Naive thymus-derived CD8-positive, alpha-beta T cell (primary cell): ENCODE data around the gene POMT1. TPM values are rescaled to one million over a fixed set of nuclear protein-coding genes. Genes with fewer than 3 reads are reported as not detected.
"Not testable (repeated sequence)": the region's sequence is repeated elsewhere in the genome, so short reads cannot be mapped to it uniquely, and the experiment has no call there.

Experiments used
- ATAC-seq, 2 donors: fragments of 150-1000 bp; cut with Tn5 transposase in 1 of 2; sonication (Bioruptor Pico), chemical (Tn5 transposase) in 1 of 2; 1 replicate in 1 of 2; 2 replicates in 1 of 2; pipeline ENCODE4 v1.10.0; 2021; ENCODE audit warnings: mild to moderate bottlenecking in 2 of 2, moderate library complexity in 2 of 2
- POLR2A ChIA-PET: fragments of 350-600 bp; sonication (Branson Sonifier 250); formaldehyde crosslinking; loops from one replicate; lab custom pipeline; 2021; ENCODE audit warnings: antibody characterized with exemption; lab: Charles Lee
- DNase-seq, 10 donors: peaks; one replicate each; pipeline versions ENCODE4 v3.0.0 to v3.0.0-alpha.2; 2020 to 2022
- H3K27ac Mint-ChIP-seq, 10 donors: one replicate each; pipeline ENCODE4 v1.8.0; 2020 to 2022; ENCODE audit warnings: mild to moderate bottlenecking in 10 of 10, mixed read lengths in 10 of 10, moderate library complexity in 4 of 10, inconsistent platforms in 1 of 10
- H3K27me3 Mint-ChIP-seq, 5 donors: one replicate each; pipeline ENCODE4 v1.8.0; 2021 to 2022; ENCODE audit warnings: mixed read lengths in 5 of 5
- H3K36me3 Mint-ChIP-seq, 3 donors: one replicate each; pipeline ENCODE4 v1.8.0; 2020 to 2022; ENCODE audit warnings: mixed read lengths in 3 of 3, mild to moderate bottlenecking in 2 of 3, inconsistent platforms in 1 of 3
- H3K4me1 Mint-ChIP-seq, 4 donors: one replicate each; pipeline ENCODE4 v1.8.0; 2021 to 2022; ENCODE audit warnings: mixed read lengths in 4 of 4
- H3K4me3 Mint-ChIP-seq, 10 donors: one replicate each; pipeline ENCODE4 v1.8.0; 2020 to 2022; ENCODE audit warnings: mild to moderate bottlenecking in 10 of 10, mixed read lengths in 10 of 10, moderate library complexity in 6 of 10, inconsistent platforms in 1 of 10
- H3K9me3 Mint-ChIP-seq, 9 donors: one replicate each; pipeline ENCODE4 v1.8.0; 2020 to 2022; ENCODE audit warnings: mixed read lengths in 9 of 9, mild to moderate bottlenecking in 3 of 9, inconsistent platforms in 1 of 9, moderate library complexity in 1 of 9
- polyA plus RNA-seq, 3 donors: library from polyadenylated mRNA; unstranded; fragments of 300-500 nt; fragmentation: Illumina TruSeq; gene quantifications; one replicate each; pipeline ENCODE4 v1.2.3, GENCODE V29; 2021
- total RNA-seq, 8 experiments: library from RNA in 2 of 8; stranded (reverse) in 2 of 8; gene quantifications; one replicate each; pipeline ENCODE4 v1.2.3 and lab custom pipeline; 2021 to 2026

The POMT1 gene
- total and polyA plus RNA-seq, 5 experiments from 2014 or later = 7.4 to 48.9 (median 11.1) TPM

DNA sequence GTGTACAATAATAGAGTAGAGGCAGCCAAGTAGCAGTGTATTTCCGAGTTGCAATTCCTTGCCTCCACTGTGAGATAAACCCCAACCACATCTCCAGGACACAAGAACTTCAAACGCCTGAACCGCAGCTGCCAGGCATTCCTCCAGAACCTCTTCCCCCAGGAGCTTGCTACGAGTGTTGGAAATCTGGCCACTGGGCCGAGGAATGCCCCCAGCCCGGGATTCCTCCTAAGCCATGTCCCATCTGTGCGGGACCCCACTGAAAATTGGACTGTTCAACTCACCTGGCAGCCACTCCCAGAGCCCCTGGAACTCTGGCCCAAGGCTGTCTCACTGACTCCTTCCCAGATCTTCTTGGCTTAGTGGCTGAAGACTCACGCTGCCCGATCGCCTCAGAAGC lies 46.5 kb downstream of the POMT1 start:
- H3K4me3 Mint-ChIP-seq, DNase-seq, ATAC-seq, POLR2A ChIA-PET, H3K27ac Mint-ChIP-seq: not testable (repeated sequence)
- Mint-ChIP-seq H3K36me3 (peaks cover 9 to 14% (median 12%) of the 10 kb centered on the region in 3 donors), H3K4me1 (peaks cover 16 to 26% (median 18%) of the 10 kb centered on the region in 4 donors), H3K9me3 (peaks cover 0 to 25% (median 4%) of the 10 kb centered on the region in 9 donors), H3K27me3 (peaks cover 36 to 67% (median 58%) of the 10 kb centered on the region in 5 donors)

- Mint-ChIP-seq H3K4me1 (peaks cover 15 to 26% (median 22%) of the 10 kb centered on the region in 4 donors), H3K36me3 (peaks cover 5 to 12% (median 10%) of the 10 kb centered on the region in 3 donors), H3K27me3 (peaks cover 34 to 75% (median 61%) of the 10 kb centered on the region in 5 donors), H3K9me3 (peaks cover 0 to 15% (median 0%) of the 10 kb centered on the region in 9 donors)
- ATAC-seq, H3K27ac Mint-ChIP-seq, POLR2A ChIA-PET, H3K4me3 Mint-ChIP-seq, DNase-seq: not testable (repeated sequence)
Observed at GRCh38 chr9:131550465-131550864, 47.7 kb downstream of the POMT1 start.

GRCh38 chr9:131552030-131552429 lies 49.3 kb downstream of the POMT1 start:
- peaks cover 5 to 12% (median 10%) of the 10 kb centered on the region in 3 donors for H3K36me3 Mint-ChIP-seq
- H3K27ac Mint-ChIP-seq = no peak overlapping the region

DNA sequence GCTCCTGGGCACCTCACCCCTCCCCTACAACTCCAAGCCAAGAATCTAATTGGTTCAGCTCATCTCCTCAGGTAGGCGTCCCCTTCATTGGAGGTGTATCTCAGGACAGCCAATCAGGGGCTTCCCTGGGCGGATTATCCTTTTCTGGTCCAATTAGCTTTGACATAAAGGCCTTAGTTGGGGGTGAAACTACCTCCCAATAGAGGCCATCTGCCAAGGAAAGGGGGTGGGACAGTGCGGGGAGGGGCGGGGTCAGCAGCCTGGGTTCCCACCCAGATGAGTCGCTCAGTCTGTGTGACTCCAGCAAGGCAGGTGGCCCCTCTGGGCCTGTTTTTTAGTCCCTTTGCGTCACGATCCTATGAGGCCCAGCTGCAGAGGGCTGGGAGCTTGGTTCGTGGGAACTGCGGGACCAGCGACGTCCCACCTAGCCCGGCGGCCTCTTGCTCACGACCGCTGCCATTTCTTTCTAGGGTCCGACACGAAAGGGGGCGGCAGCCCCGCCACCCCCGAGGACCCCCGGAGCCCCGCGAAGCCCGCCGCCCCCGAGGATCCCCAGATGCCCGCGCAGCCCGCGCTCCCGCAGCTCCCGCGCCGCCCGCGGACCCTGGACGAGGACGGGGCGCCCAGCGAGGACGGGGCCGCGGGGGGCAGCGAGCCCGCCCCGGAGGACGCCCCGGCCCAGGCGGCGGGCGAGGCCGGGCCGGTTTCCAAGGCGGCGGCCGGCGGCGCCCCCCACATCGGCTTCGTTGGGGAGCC lies 51.5 kb downstream of the POMT1 start:
- no peak for ATAC-seq
- H3K27me3 Mint-ChIP-seq = peaks cover 16 to 67% (median 45%) of the 10 kb centered on the region in 5 donors
- no peak for DNase-seq
- no peaks in the 10 kb centered on the region for H3K36me3 Mint-ChIP-seq
- H3K9me3 Mint-ChIP-seq = peaks cover 0 to 5% (median 0%) of the 10 kb centered on the region in 9 donors
- H3K4me3 Mint-ChIP-seq = peak overlapping the region in 1 of 10 donors; percentile 51
- POLR2A ChIA-PET = interaction anchor here (0.8 to 1.3 kb wide), 2 partner anchors 19 to 25 kb away, joined by 3 to 4 read pairs; no protein-coding TSS in a partner anchor
- peaks cover 0 to 17% (median 4%) of the 10 kb centered on the region in 4 donors for H3K4me1 Mint-ChIP-seq
- H3K27ac Mint-ChIP-seq = no peak overlapping the region

More at GRCh38 chr9:131552030-131552429, 49.3 kb downstream of the POMT1 start:
- ATAC-seq = no peak
- H3K27me3 Mint-ChIP-seq = peaks cover 34 to 86% (median 67%) of the 10 kb centered on the region in 5 donors
- no peak for DNase-seq
- H3K9me3 Mint-ChIP-seq = peaks cover 0 to 14% (median 0%) of the 10 kb centered on the region in 9 donors
- POLR2A ChIA-PET = interaction anchor here (0.7 kb wide), 1 partner anchor 715 kb away, joined by 4 read pairs; no protein-coding TSS in a partner anchor
- no peak overlapping the region for H3K4me3 Mint-ChIP-seq
- H3K4me1 Mint-ChIP-seq = peaks cover 9 to 27% (median 18%) of the 10 kb centered on the region in 4 donors

GRCh38 chr9:131554843-131555351 lies 52.2 kb downstream of the POMT1 start:
- peaks cover 0 to 14% (median 5%) of the 10 kb centered on the region in 4 donors for H3K4me1 Mint-ChIP-seq
- POLR2A ChIA-PET = interaction anchor here (0.8 kb wide), 1 partner anchor 18 kb away, joined by 3 read pairs; no protein-coding TSS in a partner anchor
- DNase-seq (no peak), ATAC-seq (peak; percentile 39 to 58)
- peak overlapping the region in 8 of 10 donors; percentile 16 to 54 (median 42) for H3K4me3 Mint-ChIP-seq
- H3K27me3 Mint-ChIP-seq = peaks cover 11 to 60% (median 39%) of the 10 kb centered on the region in 5 donors
- no peaks in the 10 kb centered on the region for H3K36me3 Mint-ChIP-seq
- H3K27ac Mint-ChIP-seq = peak overlapping the region in 1 of 10 donors; percentile 19
- no peaks in the 10 kb centered on the region for H3K9me3 Mint-ChIP-seq

GRCh38 chr9:131555841-131556673 lies 53.3 kb downstream of the POMT1 start:
- H3K36me3 Mint-ChIP-seq = no peaks in the 10 kb centered on the region
- peak overlapping the region in 2 of 10 donors; percentile 40 to 53 for H3K27ac Mint-ChIP-seq
- peaks cover 0 to 12% (median 5%) of the 10 kb centered on the region in 4 donors for H3K4me1 Mint-ChIP-seq
- H3K4me3 Mint-ChIP-seq = peak overlapping the region in 3 of 10 donors; percentile 8 to 15 (median 14)
- POLR2A ChIA-PET = no interaction called here
- H3K9me3 Mint-ChIP-seq = no peaks in the 10 kb centered on the region
- peaks cover 7 to 49% (median 32%) of the 10 kb centered on the region in 5 donors for H3K27me3 Mint-ChIP-seq
- DNase-seq = no peak
- ATAC-seq = no peak

GRCh38 chr9:131557855-131558548 lies 55.3 kb downstream of the POMT1 start:
- POLR2A ChIA-PET = interaction anchor here (0.9 kb wide), 1 partner anchor 23 kb away, joined by 3 read pairs; no protein-coding TSS in a partner anchor

DNA sequence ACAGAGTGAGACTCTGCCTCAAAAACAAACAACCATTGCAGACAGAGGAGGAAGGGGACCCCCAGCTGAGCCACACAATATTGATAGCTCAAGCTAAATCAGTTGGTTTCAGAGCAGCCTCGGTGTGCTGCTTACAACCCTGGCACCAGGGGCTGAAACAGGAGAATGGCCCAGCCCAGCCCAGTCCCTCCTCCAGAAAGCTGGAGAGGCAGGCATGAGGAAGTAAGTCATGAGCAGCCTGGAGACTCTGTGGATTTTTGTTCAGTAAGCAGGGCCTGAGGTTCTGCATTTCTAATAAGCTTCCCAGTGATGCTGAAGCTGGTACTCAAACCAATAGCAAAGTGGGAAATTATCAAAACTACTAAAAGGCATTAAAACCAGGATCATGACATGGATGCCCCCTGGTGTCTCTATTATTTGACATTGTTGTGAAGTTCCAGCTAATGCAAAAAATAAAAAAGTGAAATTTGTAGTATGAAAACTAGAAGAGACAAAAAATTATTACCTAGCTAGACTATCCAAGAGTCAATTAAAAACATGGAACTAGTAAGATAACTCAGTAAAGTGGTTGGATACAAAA lies 56.8 kb downstream of the POMT1 start:
- H3K4me3 Mint-ChIP-seq = no peak overlapping the region

More at GRCh38 chr9:131557855-131558548, 55.3 kb downstream of the POMT1 start:
- Mint-ChIP-seq H3K27ac (peak overlapping the region in 1 of 10 donors; percentile 19), H3K9me3 (peaks cover 0 to 9% (median 0%) of the 10 kb centered on the region in 9 donors), H3K27me3 (peaks cover 3 to 35% (median 21%) of the 10 kb centered on the region in 5 donors), H3K36me3 (no peaks in the 10 kb centered on the region), H3K4me3 (no peak overlapping the region), H3K4me1 (peaks cover 0 to 12% (median 5%) of the 10 kb centered on the region in 4 donors)
- no peak for ATAC-seq
- DNase-seq = no peak

GRCh38 chr9:131562032-131562959 lies 59.6 kb downstream of the POMT1 start:
- ATAC-seq (no peak), DNase-seq (no peak)
- Mint-ChIP-seq H3K4me3 (no peak overlapping the region), H3K9me3 (peaks cover 0 to 9% (median 0%) of the 10 kb centered on the region in 9 donors), H3K36me3 (no peaks in the 10 kb centered on the region), H3K27ac (no peak overlapping the region), H3K4me1 (peaks cover 0 to 1% (median 0%) of the 10 kb centered on the region in 4 donors), H3K27me3 (peaks cover 0 to under 1% (median 0%) of the 10 kb centered on the region in 5 donors)
- POLR2A ChIA-PET = interaction anchor here (1.0 kb wide), 1 partner anchor 62 kb away, joined by 5 read pairs; no protein-coding TSS in a partner anchor

More for the DNA sequence above, 56.8 kb downstream of the POMT1 start:
- POLR2A ChIA-PET = interaction anchor here (0.6 to 1.0 kb wide), 4 partner anchors 24 to 186 kb away, joined by 3 to 5 read pairs (median 3); no protein-coding TSS in a partner anchor
- ATAC-seq (no peak), DNase-seq (peak in 2 of 10 donors; percentile 19 to 25)
- peak overlapping the region in 1 of 10 donors; percentile 69 for H3K27ac Mint-ChIP-seq
- H3K9me3 Mint-ChIP-seq = peaks cover 0 to 9% (median 0%) of the 10 kb centered on the region in 9 donors
- peaks cover 0 to 12% (median 5%) of the 10 kb centered on the region in 4 donors for H3K4me1 Mint-ChIP-seq
- no peaks in the 10 kb centered on the region for H3K36me3 Mint-ChIP-seq
- peaks cover 0 to 24% (median 14%) of the 10 kb centered on the region in 5 donors for H3K27me3 Mint-ChIP-seq

DNA sequence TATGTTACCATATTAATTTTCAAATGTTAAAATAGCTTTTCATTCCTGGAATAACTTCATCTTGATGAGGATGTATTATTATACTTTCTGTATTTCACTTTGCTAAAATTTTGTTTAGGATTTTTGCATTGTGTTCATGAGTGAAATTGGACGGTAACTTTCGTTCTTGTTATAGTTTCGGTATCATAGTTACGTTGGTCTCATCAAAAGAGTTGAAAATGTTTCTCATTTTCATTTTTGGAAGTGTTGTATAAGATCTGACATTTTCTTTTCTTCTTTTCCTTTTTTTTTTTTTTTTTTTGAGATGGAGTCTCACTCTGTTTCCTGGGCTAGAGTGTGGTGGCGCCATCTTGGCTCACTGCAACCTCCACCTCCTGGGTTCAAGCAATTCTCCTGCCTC lies 62.7 kb downstream of the POMT1 start:
- DNase-seq (no peak), ATAC-seq (no peak)
- Mint-ChIP-seq H3K9me3 (peaks cover 0 to 9% (median 0%) of the 10 kb centered on the region in 9 donors), H3K4me3 (no peak overlapping the region), H3K27me3 (no peaks in the 10 kb centered on the region), H3K4me1 (peaks cover 0 to 3% (median under 1%) of the 10 kb centered on the region in 4 donors), H3K27ac (no peak overlapping the region), H3K36me3 (peaks cover 0 to 11% (median 5%) of the 10 kb centered on the region in 3 donors)
- POLR2A ChIA-PET = interaction anchor here (0.7 kb wide), 1 partner anchor 89 kb away, joined by 4 read pairs; no protein-coding TSS in a partner anchor
